Mesothelial cell of epicardium (in vitro differentiated cells): ENCODE results near the gene ZNF764. TPM values are rescaled to one million over a fixed set of nuclear protein-coding genes. Genes with fewer than 3 reads are reported as not detected.

ENCODE experiments used
- DNase-seq, 2 experiments: peaks; one replicate each; pipeline ENCODE4 v3.0.0; 2021; ENCODE audit warnings: low spot score in 2 of 2; ENCODE audit not compliant: unreplicated experiment in 2 of 2
- H3K27ac Mint-ChIP-seq: 2 replicates; pipeline ENCODE4 v1.8.0; 2021; ENCODE audit warnings: mixed read lengths
- H3K27me3 Mint-ChIP-seq: 2 replicates; pipeline ENCODE4 v1.8.0; 2021; ENCODE audit warnings: low read depth, mixed read lengths
- H3K36me3 Mint-ChIP-seq: 2 replicates; pipeline ENCODE4 v1.8.0; 2021; ENCODE audit warnings: mixed read lengths
- H3K4me1 Mint-ChIP-seq: 2 replicates; pipeline ENCODE4 v1.8.0; 2021; ENCODE audit warnings: mixed read lengths
- H3K4me3 Mint-ChIP-seq: 2 replicates; pipeline ENCODE4 v1.8.0; 2021; ENCODE audit warnings: mild to moderate bottlenecking, moderate library complexity, mixed read lengths
- H3K9me3 Mint-ChIP-seq: 2 replicates; pipeline ENCODE4 v1.8.0; 2021; ENCODE audit warnings: mixed read lengths
- total RNA-seq: library from RNA; stranded (reverse); gene quantifications from 3 replicates; pipeline ENCODE4 v1.2.1, GENCODE V29; 2021
- TF ChIP-seq, protein P1 (sequence below): fragments of 200-600 bp; sonication (generic); IDR thresholded peaks from one replicate; pipeline ENCODE4 v1.5.0; 2021; ENCODE audit warnings: antibody characterized with exemption; ENCODE audit not compliant: unreplicated experiment

ZNF764 gene
- total RNA-seq, 1 donor from 2014 or later = 18.2 TPM

DNA sequence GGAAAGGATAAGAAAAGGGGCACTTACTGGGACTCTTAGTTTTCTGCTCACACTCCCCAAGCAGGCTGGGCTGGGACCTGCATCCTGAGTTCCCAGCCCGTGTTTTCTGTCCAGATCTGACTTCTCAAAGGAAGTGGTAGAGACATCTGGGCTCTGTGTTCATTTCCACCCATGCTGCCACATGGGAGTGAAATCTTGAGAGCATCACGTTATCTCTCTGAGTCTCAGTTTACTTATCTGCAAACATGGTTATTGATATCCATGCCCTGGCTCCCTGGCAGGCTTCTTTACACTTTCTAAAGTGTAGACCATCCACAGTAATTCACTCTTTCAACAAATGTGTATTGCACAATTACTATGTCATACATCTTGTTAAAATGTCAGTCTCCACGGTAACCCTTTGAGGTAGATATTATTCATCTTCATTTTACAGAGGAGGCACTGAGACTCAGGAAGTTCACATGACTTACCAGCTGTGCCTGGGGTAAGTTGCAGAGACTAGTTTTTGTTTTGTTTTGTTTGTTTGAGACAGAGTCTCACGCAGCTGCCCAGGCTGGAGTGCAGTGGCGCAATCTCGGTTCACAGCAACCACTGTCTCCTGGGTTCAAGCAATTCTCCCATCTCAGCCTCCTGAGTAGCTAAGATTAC lies 9.9 kb upstream of the ZNF764 start:
- Mint-ChIP-seq H3K4me1 (peaks cover 24% of the 10 kb centered on the region), H3K9me3 (no peaks in the 10 kb centered on the region), H3K27me3 (no peaks in the 10 kb centered on the region), H3K4me3 (no peak overlapping the region), H3K36me3 (no peaks in the 10 kb centered on the region), H3K27ac (peak overlapping the region; percentile 87)
- no peak for DNase-seq
- TF ChIP-seq, protein P1, sequence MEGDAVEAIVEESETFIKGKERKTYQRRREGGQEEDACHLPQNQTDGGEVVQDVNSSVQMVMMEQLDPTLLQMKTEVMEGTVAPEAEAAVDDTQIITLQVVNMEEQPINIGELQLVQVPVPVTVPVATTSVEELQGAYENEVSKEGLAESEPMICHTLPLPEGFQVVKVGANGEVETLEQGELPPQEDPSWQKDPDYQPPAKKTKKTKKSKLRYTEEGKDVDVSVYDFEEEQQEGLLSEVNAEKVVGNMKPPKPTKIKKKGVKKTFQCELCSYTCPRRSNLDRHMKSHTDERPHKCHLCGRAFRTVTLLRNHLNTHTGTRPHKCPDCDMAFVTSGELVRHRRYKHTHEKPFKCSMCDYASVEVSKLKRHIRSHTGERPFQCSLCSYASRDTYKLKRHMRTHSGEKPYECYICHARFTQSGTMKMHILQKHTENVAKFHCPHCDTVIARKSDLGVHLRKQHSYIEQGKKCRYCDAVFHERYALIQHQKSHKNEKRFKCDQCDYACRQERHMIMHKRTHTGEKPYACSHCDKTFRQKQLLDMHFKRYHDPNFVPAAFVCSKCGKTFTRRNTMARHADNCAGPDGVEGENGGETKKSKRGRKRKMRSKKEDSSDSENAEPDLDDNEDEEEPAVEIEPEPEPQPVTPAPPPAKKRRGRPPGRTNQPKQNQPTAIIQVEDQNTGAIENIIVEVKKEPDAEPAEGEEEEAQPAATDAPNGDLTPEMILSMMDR = no peak

DNA sequence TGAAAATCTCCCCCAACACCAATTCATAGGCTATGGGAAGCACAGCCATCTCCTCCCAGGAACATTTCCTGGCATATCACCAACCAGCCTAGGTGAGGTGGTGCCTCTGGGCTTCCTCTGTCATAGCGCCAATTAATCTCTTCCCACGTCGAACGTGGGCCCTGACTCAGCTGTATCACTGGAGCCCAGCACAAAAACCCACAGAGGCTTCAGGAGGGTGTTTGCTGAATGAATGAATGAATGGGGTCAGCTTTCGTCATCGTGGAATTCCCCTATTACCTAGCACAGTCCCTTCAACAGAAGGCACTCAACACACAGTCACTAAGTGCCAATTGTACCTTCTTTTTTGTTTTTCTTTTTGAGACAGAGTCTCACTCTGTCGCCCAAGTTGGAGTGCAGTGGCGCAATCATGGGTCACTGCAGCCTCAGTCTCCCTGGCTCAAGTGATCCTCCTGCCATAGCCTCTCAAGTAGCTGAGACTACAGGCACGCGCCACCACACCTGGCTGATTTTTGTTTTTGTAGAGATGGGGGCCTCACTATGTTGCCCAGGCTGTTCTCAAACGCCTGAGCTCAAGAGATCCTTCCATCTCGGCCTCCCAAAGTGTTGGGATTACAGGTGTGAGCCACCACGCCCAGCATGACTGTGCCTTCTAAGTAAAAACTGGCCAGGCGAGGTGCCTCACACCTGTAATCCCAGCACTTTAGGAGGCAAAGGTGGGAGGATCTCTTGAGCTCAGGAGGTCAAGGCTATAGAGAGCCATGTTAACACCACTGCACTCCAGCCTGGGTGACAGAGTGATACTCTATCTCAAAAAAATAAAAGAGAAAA lies 9.2 kb upstream of the ZNF764 start:
- Mint-ChIP-seq H3K9me3 (no peaks in the 10 kb centered on the region), H3K4me1 (peaks cover 23% of the 10 kb centered on the region), H3K27me3 (no peaks in the 10 kb centered on the region), H3K27ac (peak overlapping the region; percentile 87), H3K36me3 (no peaks in the 10 kb centered on the region), H3K4me3 (no peak overlapping the region)
- TF ChIP-seq, protein P1 = no peak
- DNase-seq = no peak

DNA sequence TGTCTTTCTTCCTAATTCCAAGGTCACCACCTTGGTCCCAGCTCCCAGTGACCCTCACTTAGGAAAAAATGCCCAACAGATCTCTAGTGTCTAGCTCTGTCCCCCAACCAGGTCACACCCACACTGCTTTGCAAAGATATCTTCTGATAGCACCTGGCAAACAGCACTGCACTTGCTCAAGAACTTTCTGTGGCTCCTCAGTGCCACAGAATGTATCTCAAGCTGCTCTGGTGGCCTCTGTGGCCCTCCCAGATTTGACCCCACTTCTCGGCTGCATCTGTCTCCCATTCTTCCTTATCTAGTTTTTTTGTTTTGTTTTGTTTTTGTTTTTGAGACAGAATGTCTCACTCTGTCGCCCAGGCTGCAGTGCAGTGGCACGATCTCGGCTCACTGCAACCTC lies 8.4 kb upstream of the ZNF764 start:
- DNase-seq = no peak

DNA sequence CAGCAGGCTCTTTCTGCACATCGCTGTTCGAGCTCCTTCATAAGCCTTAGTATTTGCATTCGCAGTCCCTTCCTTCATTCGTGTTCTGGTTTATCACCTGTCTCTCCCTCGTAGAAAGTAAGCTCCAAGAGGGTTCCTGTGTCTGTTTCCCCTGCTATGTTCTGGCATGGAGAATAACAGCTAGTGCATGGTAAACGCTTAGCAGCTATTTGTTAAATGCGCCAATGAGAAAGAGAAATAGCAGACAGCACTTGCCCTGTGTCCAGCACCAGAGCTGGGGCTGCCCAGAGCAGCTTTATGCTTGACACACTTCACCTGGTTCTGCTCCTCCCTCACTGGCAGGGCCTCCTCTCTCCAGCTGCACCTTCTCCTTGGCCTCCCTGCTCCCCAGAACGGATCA lies 7.8 kb upstream of the ZNF764 start:
- H3K27me3 Mint-ChIP-seq = no peaks in the 10 kb centered on the region
- no peaks in the 10 kb centered on the region for H3K9me3 Mint-ChIP-seq
- peaks cover 20% of the 10 kb centered on the region for H3K4me1 Mint-ChIP-seq
- H3K4me3 Mint-ChIP-seq = no peak overlapping the region
- H3K36me3 Mint-ChIP-seq = no peaks in the 10 kb centered on the region
- no peak overlapping the region for H3K27ac Mint-ChIP-seq
- DNase-seq = no peak
- TF ChIP-seq, protein P1 = no peak

More for the DNA sequence above, 8.4 kb upstream of the ZNF764 start:
- Mint-ChIP-seq H3K4me3 (no peak overlapping the region), H3K27me3 (no peaks in the 10 kb centered on the region), H3K4me1 (peaks cover 20% of the 10 kb centered on the region), H3K9me3 (no peaks in the 10 kb centered on the region), H3K27ac (no peak overlapping the region), H3K36me3 (no peaks in the 10 kb centered on the region)
- TF ChIP-seq, protein P1 = no peak

DNA sequence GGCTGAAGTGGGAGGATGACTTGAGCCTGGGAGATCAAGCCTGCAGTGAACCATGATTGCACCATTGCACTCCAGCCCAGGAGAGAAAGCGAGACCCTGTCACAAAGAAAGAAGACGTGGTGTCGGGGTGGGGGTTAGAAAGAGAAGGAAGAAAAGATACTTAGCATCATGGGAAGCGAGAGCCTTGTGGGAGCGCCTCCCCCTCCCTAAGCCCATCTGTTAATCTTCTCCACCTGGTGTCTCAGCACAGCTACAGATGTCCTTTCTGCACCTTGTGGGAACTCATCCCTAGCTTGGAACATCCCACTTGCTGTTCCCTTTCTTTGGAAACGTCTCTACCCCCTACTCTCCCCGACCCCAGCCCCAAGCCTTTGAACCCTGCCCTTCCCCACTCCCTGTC lies 7.4 kb upstream of the ZNF764 start:
- no peaks in the 10 kb centered on the region for H3K36me3 Mint-ChIP-seq
- no peak overlapping the region for H3K4me3 Mint-ChIP-seq
- no peak for DNase-seq
- peaks cover 19% of the 10 kb centered on the region for H3K4me1 Mint-ChIP-seq
- no peak overlapping the region for H3K27ac Mint-ChIP-seq
- H3K27me3 Mint-ChIP-seq = no peaks in the 10 kb centered on the region
- no peaks in the 10 kb centered on the region for H3K9me3 Mint-ChIP-seq
- TF ChIP-seq, protein P1 = no peak
